Lower lobe of right lung (tissue), 2 donors: ENCODE results near the gene ZNFX1. TPM values are rescaled to one million over a fixed set of nuclear protein-coding genes. Genes with fewer than 3 reads are reported as not detected.

Source experiments
- ATAC-seq, 2 donors: fragments of 200-7000 bp; cut with Tn5 transposase; one replicate each; pipeline ENCODE4 v1.9.1; 2020 to 2022; ENCODE audit warnings: mild to moderate bottlenecking in 2 of 2, moderate library complexity in 2 of 2
- DNase-seq: peaks from one replicate; pipeline ENCODE4 v3.0.0-alpha.2; 2020
- H3K27ac ChIP-seq: fragments of 200-600 bp; one replicate; pipeline ENCODE4 v1.8.0; 2022
- H3K27me3 ChIP-seq: fragments of 200-600 bp; one replicate; pipeline ENCODE4 v1.8.0; 2022; ENCODE audit warnings: low read depth
- H3K36me3 ChIP-seq: fragments of 200-600 bp; one replicate; pipeline ENCODE4 v1.8.0; 2022; ENCODE audit warnings: mild to moderate bottlenecking
- H3K4me1 ChIP-seq: fragments of 200-600 bp; one replicate; pipeline ENCODE4 v1.8.0; 2022
- H3K4me3 ChIP-seq: fragments of 200-600 bp; one replicate; pipeline ENCODE4 v1.8.0; 2022; ENCODE audit warnings: mild to moderate bottlenecking
- H3K9me3 ChIP-seq: fragments of 200-600 bp; one replicate; pipeline ENCODE4 v1.8.0; 2022
- intact Hi-C: fragments of 100-400 bp; cut with DNase I; formaldehyde crosslinking; loops from one replicate; pipeline ENCODE4 v1.11.0; 2022
- total RNA-seq: library from RNA; stranded (reverse); fragmentation: NEBNext Ultra II Directional; extraction: Animal tissue kit (Norgen Biotek cat#: 25700); gene quantifications from one replicate; pipeline ENCODE4 v1.2.1, GENCODE V29; 2021
- TF ChIP-seq, protein P1 (sequence below): fragments of 200-600 bp; IDR thresholded peaks from one replicate; pipeline ENCODE4 v1.8.0; 2022; ENCODE audit warnings: antibody characterized with exemption, mild to moderate bottlenecking
- donor health status: DM: no; HTN: yes; CAD: no; lungs with severe emphysema.

The ZNFX1 gene
- total RNA-seq, 1 donor from 2014 or later: 53.9 TPM

GRCh38 chr20:49261173-49261572, 16.7 kb downstream of the ZNFX1 start:
- intact Hi-C loops: no loop called here
- no peak for DNase-seq
- ATAC-seq: no peak
- TF ChIP-seq, protein P1, sequence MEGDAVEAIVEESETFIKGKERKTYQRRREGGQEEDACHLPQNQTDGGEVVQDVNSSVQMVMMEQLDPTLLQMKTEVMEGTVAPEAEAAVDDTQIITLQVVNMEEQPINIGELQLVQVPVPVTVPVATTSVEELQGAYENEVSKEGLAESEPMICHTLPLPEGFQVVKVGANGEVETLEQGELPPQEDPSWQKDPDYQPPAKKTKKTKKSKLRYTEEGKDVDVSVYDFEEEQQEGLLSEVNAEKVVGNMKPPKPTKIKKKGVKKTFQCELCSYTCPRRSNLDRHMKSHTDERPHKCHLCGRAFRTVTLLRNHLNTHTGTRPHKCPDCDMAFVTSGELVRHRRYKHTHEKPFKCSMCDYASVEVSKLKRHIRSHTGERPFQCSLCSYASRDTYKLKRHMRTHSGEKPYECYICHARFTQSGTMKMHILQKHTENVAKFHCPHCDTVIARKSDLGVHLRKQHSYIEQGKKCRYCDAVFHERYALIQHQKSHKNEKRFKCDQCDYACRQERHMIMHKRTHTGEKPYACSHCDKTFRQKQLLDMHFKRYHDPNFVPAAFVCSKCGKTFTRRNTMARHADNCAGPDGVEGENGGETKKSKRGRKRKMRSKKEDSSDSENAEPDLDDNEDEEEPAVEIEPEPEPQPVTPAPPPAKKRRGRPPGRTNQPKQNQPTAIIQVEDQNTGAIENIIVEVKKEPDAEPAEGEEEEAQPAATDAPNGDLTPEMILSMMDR: no peak
- H3K27me3 ChIP-seq: no peaks in the 10 kb centered on the region
- H3K27ac ChIP-seq: no peak overlapping the region
- H3K4me3 ChIP-seq: no peak overlapping the region
- peaks cover 11% of the 10 kb centered on the region for H3K4me1 ChIP-seq
- H3K36me3 ChIP-seq: peaks cover 99% of the 10 kb centered on the region
- H3K9me3 ChIP-seq: no peaks in the 10 kb centered on the region

GRCh38 chr20:49260218-49260617, 17.6 kb downstream of the ZNFX1 start:
- H3K4me1 ChIP-seq: peaks cover 2% of the 10 kb centered on the region
- no peak overlapping the region for H3K27ac ChIP-seq
- ATAC-seq: no peak
- H3K4me3 ChIP-seq: no peak overlapping the region
- TF ChIP-seq, protein P1: no peak
- no peak for DNase-seq
- no peaks in the 10 kb centered on the region for H3K9me3 ChIP-seq
- no peaks in the 10 kb centered on the region for H3K27me3 ChIP-seq
- intact Hi-C loops: no loop called here
- H3K36me3 ChIP-seq: peaks cover 100% of the 10 kb centered on the region

DNA sequence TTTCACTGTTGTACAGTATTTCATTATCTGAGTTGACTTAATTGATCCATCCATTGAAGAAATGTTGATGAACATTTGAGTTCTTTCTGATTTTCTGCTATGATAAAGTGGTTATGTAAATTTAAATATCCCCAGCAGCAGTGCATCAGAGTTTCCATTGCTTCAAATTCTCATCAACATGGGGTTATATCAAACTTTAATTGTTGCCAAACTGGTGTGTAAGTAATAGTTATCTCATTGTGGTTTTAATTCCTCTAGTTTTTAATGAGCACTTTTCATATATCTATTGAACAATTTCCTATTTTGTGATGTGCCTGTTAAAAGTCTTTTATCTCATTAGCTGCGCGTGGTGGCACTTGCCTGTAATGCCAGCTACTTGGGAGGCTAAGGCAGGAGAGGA, 18.1 kb downstream of the ZNFX1 start:
- intact Hi-C loops: no loop called here
- no peaks in the 10 kb centered on the region for H3K9me3 ChIP-seq
- H3K36me3 ChIP-seq: peaks cover 100% of the 10 kb centered on the region
- DNase-seq (no peak), ATAC-seq (no peak)
- TF ChIP-seq, protein P1: no peak
- H3K4me1 ChIP-seq: no peaks in the 10 kb centered on the region
- no peaks in the 10 kb centered on the region for H3K27me3 ChIP-seq
- H3K4me3 ChIP-seq: no peak overlapping the region
- no peak overlapping the region for H3K27ac ChIP-seq

GRCh38 chr20:49259284-49259683, 18.6 kb downstream of the ZNFX1 start:
- intact Hi-C loops: no loop called here
- TF ChIP-seq, protein P1: no peak
- no peak overlapping the region for H3K27ac ChIP-seq
- no peak overlapping the region for H3K4me3 ChIP-seq
- no peak for DNase-seq
- no peak for ATAC-seq
- no peaks in the 10 kb centered on the region for H3K9me3 ChIP-seq
- peaks cover 100% of the 10 kb centered on the region for H3K36me3 ChIP-seq
- H3K4me1 ChIP-seq: no peaks in the 10 kb centered on the region
- H3K27me3 ChIP-seq: no peaks in the 10 kb centered on the region

- intact Hi-C loops: no loop called here
- no peak for ATAC-seq
- H3K4me3 ChIP-seq: no peak overlapping the region
- no peak for DNase-seq
- peaks cover 100% of the 10 kb centered on the region for H3K36me3 ChIP-seq
- TF ChIP-seq, protein P1: no peak
- no peak overlapping the region for H3K27ac ChIP-seq
- H3K9me3 ChIP-seq: no peaks in the 10 kb centered on the region
- H3K27me3 ChIP-seq: no peaks in the 10 kb centered on the region
- H3K4me1 ChIP-seq: no peaks in the 10 kb centered on the region
These were observed 21.6 kb downstream of the ZNFX1 start for GRCh38 chr20:49256261-49256660.
